ENCODE measurements around the gene LILRB3. TPM values are rescaled to one million over a fixed set of nuclear protein-coding genes. Genes with fewer than 3 reads are reported as not detected.

The LILRB3 gene
- total RNA-seq, 1 donor from 2014 or later, result 61.5 TPM

GRCh38 chr19:54206831-54207177 is 16.0 kb downstream of the LILRB3 start:
- ATAC-seq (no peak), DNase-seq (no peak)
- Histone ChIP-seq H3K4me3 (peak overlapping the region; percentile 21), H3K9me3 (no peaks in the 10 kb centered on the region), H3K4me1 (peaks cover 85% of the 10 kb centered on the region), H3K36me3 (peaks cover 61% of the 10 kb centered on the region), H3K27me3 (no peaks in the 10 kb centered on the region), H3K27ac (peak overlapping the region; percentile 92)
- TF ChIP-seq CTCF (IDR thresholded peaks at IDR 0.05), result no peak
- intact Hi-C loops (cut with DNase I), result no loop called here

GRCh38 chr19:54206030-54206830 is 16.6 kb downstream of the LILRB3 start:
- Histone ChIP-seq H3K27ac (peak overlapping the region; percentile 92), H3K4me1 (peaks cover 89% of the 10 kb centered on the region), H3K36me3 (peaks cover 67% of the 10 kb centered on the region), H3K27me3 (no peaks in the 10 kb centered on the region), H3K4me3 (peak overlapping the region; percentile 21), H3K9me3 (no peaks in the 10 kb centered on the region)
- peak; percentile 71 for DNase-seq
- ATAC-seq, result no peak
- intact Hi-C loops (cut with DNase I), result no loop called here
- no peak for TF ChIP-seq CTCF (IDR thresholded peaks at IDR 0.05)

GRCh38 chr19:54204767-54205468 is 17.9 kb downstream of the LILRB3 start:
- peaks cover 68% of the 10 kb centered on the region for H3K36me3 ChIP-seq
- no peaks in the 10 kb centered on the region for H3K27me3 ChIP-seq
- H3K4me3 ChIP-seq, result peak overlapping the region; percentile 90
- no peak overlapping the region for H3K27ac ChIP-seq
- TF ChIP-seq CTCF (IDR thresholded peaks at IDR 0.05), result no peak
- intact Hi-C loops (cut with DNase I), result no loop called here
- peaks cover 80% of the 10 kb centered on the region for H3K4me1 ChIP-seq
- ATAC-seq, result no peak
- H3K9me3 ChIP-seq, result no peaks in the 10 kb centered on the region
- no peak for DNase-seq

- intact Hi-C loops (cut with DNase I), result no loop called here
- no peak for DNase-seq
- TF ChIP-seq CTCF (IDR thresholded peaks at IDR 0.05), result no peak
- Histone ChIP-seq H3K27ac (peak overlapping the region; percentile 45), H3K4me3 (peak overlapping the region; percentile 90), H3K9me3 (no peaks in the 10 kb centered on the region), H3K27me3 (no peaks in the 10 kb centered on the region), H3K4me1 (peaks cover 66% of the 10 kb centered on the region), H3K36me3 (peaks cover 68% of the 10 kb centered on the region)
- no peak for ATAC-seq
Observed at GRCh38 chr19:54203151-54203611, 19.6 kb downstream of the LILRB3 start.

- intact Hi-C loops (cut with DNase I), result no loop called here
- no peak for TF ChIP-seq CTCF (IDR thresholded peaks at IDR 0.05)
- H3K27me3 ChIP-seq, result no peaks in the 10 kb centered on the region
- DNase-seq (no peak), ATAC-seq (no peak)
- peaks cover 58% of the 10 kb centered on the region for H3K36me3 ChIP-seq
- no peaks in the 10 kb centered on the region for H3K9me3 ChIP-seq
- peak overlapping the region; percentile 95 for H3K27ac ChIP-seq
- H3K4me3 ChIP-seq, result peak overlapping the region; percentile 90
- H3K4me1 ChIP-seq, result peaks cover 54% of the 10 kb centered on the region
Observed at GRCh38 chr19:54201980-54202379, 20.8 kb downstream of the LILRB3 start.
